HEK293 (cell line): Measurements from ENCODE around the gene SRI.

Experiments used
- CTCF ChIA-PET: fragments of 350-600 bp; formaldehyde crosslinking; extraction: SDS; loops from one replicate; lab custom pipeline; 2021; ENCODE audit warnings: antibody characterized with exemption; lab: Yijun Ruan, JAX
- POLR2A ChIA-PET: fragments of 300-600 bp; formaldehyde crosslinking; extraction: SDS; loops from one replicate; lab custom pipeline; 2020; ENCODE audit warnings: antibody characterized with exemption, inconsistent platforms; lab: Yijun Ruan, JAX
- H3K27ac ChIP-seq: fragments of 200-500 bp; sonication (Bioruptor generic); 2 replicates; pipeline ENCODE4 v1.5.1; 2014; ENCODE audit warnings: low read depth, low read length, control low read depth, inconsistent platforms; ENCODE audit errors: extremely low read depth
- H3K36me3 ChIP-seq, 2 experiments: fragments of 200-500 bp in 1 of 2; sonication (Bioruptor generic) in 1 of 2; 1 replicate in 1 of 2; 2 replicates in 1 of 2; pipeline ENCODE4 v1.5.1; 2014 to 2017; ENCODE audit warnings: inconsistent platforms in 2 of 2, low read length in 2 of 2; ENCODE audit not compliant: control insufficient read depth in 2 of 2, insufficient read depth in 1 of 2
- H3K4me1 ChIP-seq: fragments of 200-500 bp; sonication (Bioruptor generic); 2 replicates; pipeline ENCODE4 v1.5.1; 2014; ENCODE audit warnings: mild to moderate bottlenecking, low read length, inconsistent platforms; ENCODE audit not compliant: control insufficient read depth, insufficient read depth
- H3K4me3 ChIP-seq: 2 replicates; pipeline ENCODE4 v1.5.1; 2011; ENCODE audit warnings: low read depth, mild to moderate bottlenecking, control low read depth, low read length, moderate library complexity
- H3K9me3 ChIP-seq: fragments of 200-500 bp; sonication (Bioruptor generic); 2 replicates; pipeline ENCODE4 v1.5.1; 2014; ENCODE audit warnings: low read depth, low read length, inconsistent platforms; ENCODE audit not compliant: control insufficient read depth, insufficient read depth
- FEZF1 ChIP-seq: fragments of 450-650 bp; formaldehyde crosslinking; IDR thresholded peaks from 2 replicates; pipeline ENCODE4 v1.5.1; 2016; ENCODE audit warnings: missing biosample characterization, missing genetic modification characterization
- GLIS2 ChIP-seq: fragments of 450-650 bp; formaldehyde crosslinking; IDR thresholded peaks from 2 replicates; pipeline ENCODE4 v1.5.1; 2016; ENCODE audit warnings: missing biosample characterization, missing genetic modification characterization
- KLF10 ChIP-seq: fragments of 450-650 bp; IDR thresholded peaks from 2 replicates; pipeline ENCODE4 v1.5.1; 2018; ENCODE audit warnings: missing biosample characterization, mild to moderate bottlenecking, missing genetic modification characterization
- KLF9 ChIP-seq: fragments of 450-650 bp; formaldehyde crosslinking; IDR thresholded peaks from 2 replicates; pipeline ENCODE4 v1.5.1; 2016; ENCODE audit warnings: missing biosample characterization, missing genetic modification characterization, low read depth
- ZFP69B ChIP-seq: fragments of 450-650 bp; formaldehyde crosslinking; IDR thresholded peaks from 2 replicates; pipeline ENCODE4 v1.5.1; 2016; ENCODE audit warnings: missing biosample characterization, missing genetic modification characterization
- ZNF114 ChIP-seq: fragments of 450-650 bp; formaldehyde crosslinking; IDR thresholded peaks from 2 replicates; pipeline ENCODE4 v1.5.0; 2017; ENCODE audit warnings: missing biosample characterization, missing genetic modification characterization
- ZNF132 ChIP-seq: fragments of 450-650 bp; formaldehyde crosslinking; IDR thresholded peaks from 2 replicates; pipeline ENCODE4 v1.5.1; 2017; ENCODE audit warnings: missing biosample characterization, missing genetic modification characterization, borderline replicate concordance
- ZNF155 ChIP-seq: fragments of 450-650 bp; formaldehyde crosslinking; IDR thresholded peaks from 2 replicates; pipeline ENCODE4 v1.5.1; 2016; ENCODE audit warnings: missing biosample characterization, missing genetic modification characterization
- ZNF174 ChIP-seq: fragments of 450-650 bp; formaldehyde crosslinking; IDR thresholded peaks from 2 replicates; pipeline ENCODE4 v1.5.0; 2017; ENCODE audit warnings: missing biosample characterization, mild to moderate bottlenecking, missing genetic modification characterization
- ZNF23 ChIP-seq: fragments of 450-650 bp; formaldehyde crosslinking; IDR thresholded peaks from 2 replicates; pipeline ENCODE4 v1.5.1; 2016; ENCODE audit warnings: missing biosample characterization, missing genetic modification characterization, borderline replicate concordance
- ZNF24 ChIP-seq: fragments of 450-650 bp; formaldehyde crosslinking; IDR thresholded peaks from 2 replicates; pipeline ENCODE4 v1.5.1; 2016; ENCODE audit warnings: missing biosample characterization, missing genetic modification characterization
- ZNF248 ChIP-seq: fragments of 450-650 bp; formaldehyde crosslinking; IDR thresholded peaks from 2 replicates; pipeline ENCODE4 v1.5.1; 2017; ENCODE audit warnings: missing biosample characterization, missing genetic modification characterization
- ZNF280C ChIP-seq: fragments of 450-650 bp; formaldehyde crosslinking; IDR thresholded peaks from 2 replicates; pipeline ENCODE4 v1.5.1; 2016; ENCODE audit warnings: missing biosample characterization, missing genetic modification characterization
- ZNF335 ChIP-seq: fragments of 450-650 bp; formaldehyde crosslinking; conservative IDR thresholded peaks from 2 replicates; pipeline ENCODE4 v1.5.1; 2016; ENCODE audit warnings: missing biosample characterization, missing genetic modification characterization
- ZNF514 ChIP-seq: fragments of 450-650 bp; formaldehyde crosslinking; IDR thresholded peaks from 2 replicates; pipeline ENCODE4 v1.5.1; 2016; ENCODE audit warnings: missing biosample characterization, missing genetic modification characterization
- ZNF654 ChIP-seq: fragments of 450-650 bp; formaldehyde crosslinking; IDR thresholded peaks from 2 replicates; pipeline ENCODE4 v1.5.1; 2016; ENCODE audit warnings: low read depth, missing biosample characterization, missing genetic modification characterization
- ZSCAN16 ChIP-seq: fragments of 450-650 bp; formaldehyde crosslinking; IDR thresholded peaks from 2 replicates; pipeline ENCODE4 v1.5.1; 2016; ENCODE audit warnings: missing biosample characterization, missing genetic modification characterization
- TF ChIP-seq, protein P1 (sequence below): fragments of 450-650 bp; formaldehyde crosslinking; IDR thresholded peaks from 2 replicates; pipeline ENCODE4 v1.5.1; 2016; ENCODE audit warnings: missing biosample characterization, missing genetic modification characterization
- TF ChIP-seq, protein P2 (sequence below): fragments of 450-650 bp; formaldehyde crosslinking; IDR thresholded peaks from 2 replicates; pipeline ENCODE4 v1.5.1; 2017; ENCODE audit warnings: missing biosample characterization, missing genetic modification characterization

The SRI gene

GRCh38 chr7:88200261-88200660 lies 19.6 kb downstream of the SRI start:
- no peaks in the 10 kb centered on the region for H3K9me3 ChIP-seq
- no peak for TF ChIP-seq ZNF24 (tag by site-specific recombination)
- no peak for TF ChIP-seq FEZF1 (tag by site-specific recombination)
- TF ChIP-seq, all 188 proteins: peak for 0
- H3K4me3 ChIP-seq: no peak overlapping the region
- peaks cover 11 to 26% of the 10 kb centered on the region in 2 experiments; a peak in 2 of 3 replicates for H3K36me3 ChIP-seq
- ChIA-PET CTCF (no interaction called here), POLR2A (no interaction called here)
- H3K27ac ChIP-seq: no peak overlapping the region
- peaks cover 3% of the 10 kb centered on the region; the same call in 1 of the 2 replicates for H3K4me1 ChIP-seq

DNA sequence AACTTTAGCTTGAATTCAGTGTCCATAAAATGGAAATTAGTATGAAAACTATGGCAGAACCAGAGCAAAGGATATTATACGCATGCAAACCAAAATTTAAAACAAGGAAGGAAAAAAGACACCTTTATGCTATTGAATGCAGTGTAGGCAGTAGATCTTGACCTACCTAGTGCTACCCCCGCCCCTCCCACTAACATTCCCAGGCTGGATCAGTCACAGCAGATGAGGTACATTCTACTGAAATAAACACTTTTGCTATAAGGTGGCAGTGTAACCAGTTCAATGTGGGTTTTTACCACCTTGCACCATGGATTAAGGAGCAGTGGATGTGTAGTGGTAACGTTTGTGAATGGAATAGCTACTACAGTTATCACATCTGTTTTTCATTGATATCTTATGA lies 27.9 kb downstream of the SRI start:
- TF ChIP-seq ZNF132 (tag by site-specific recombination) (no peak), ZFP69B (tag by site-specific recombination) (no peak), KLF10 (tag by site-specific recombination) (no peak), ZNF248 (tag by site-specific recombination) (no peak), ZNF335 (no peak), ZNF155 (no peak), ZNF654 (no peak), ZNF174 (no peak), ZNF114 (tag by site-specific recombination) (no peak), ZNF514 (no peak), ZNF280C (tag by site-specific recombination) (no peak), ZSCAN16 (tag by site-specific recombination) (no peak)
- TF ChIP-seq, protein P1, sequence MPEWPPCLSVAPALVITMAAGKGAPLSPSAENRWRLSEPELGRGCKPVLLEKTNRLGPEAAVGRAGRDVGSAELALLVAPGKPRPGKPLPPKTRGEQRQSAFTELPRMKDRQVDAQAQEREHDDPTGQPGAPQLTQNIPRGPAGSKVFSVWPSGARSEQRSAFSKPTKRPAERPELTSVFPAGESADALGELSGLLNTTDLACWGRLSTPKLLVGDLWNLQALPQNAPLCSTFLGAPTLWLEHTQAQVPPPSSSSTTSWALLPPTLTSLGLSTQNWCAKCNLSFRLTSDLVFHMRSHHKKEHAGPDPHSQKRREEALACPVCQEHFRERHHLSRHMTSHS: no peak
- TF ChIP-seq, protein P2, sequence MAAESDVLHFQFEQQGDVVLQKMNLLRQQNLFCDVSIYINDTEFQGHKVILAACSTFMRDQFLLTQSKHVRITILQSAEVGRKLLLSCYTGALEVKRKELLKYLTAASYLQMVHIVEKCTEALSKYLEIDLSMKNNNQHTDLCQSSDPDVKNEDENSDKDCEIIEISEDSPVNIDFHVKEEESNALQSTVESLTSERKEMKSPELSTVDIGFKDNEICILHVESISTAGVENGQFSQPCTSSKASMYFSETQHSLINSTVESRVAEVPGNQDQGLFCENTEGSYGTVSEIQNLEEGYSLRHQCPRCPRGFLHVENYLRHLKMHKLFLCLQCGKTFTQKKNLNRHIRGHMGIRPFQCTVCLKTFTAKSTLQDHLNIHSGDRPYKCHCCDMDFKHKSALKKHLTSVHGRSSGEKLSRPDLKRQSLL (tag by site-specific recombination): no peak

DNA sequence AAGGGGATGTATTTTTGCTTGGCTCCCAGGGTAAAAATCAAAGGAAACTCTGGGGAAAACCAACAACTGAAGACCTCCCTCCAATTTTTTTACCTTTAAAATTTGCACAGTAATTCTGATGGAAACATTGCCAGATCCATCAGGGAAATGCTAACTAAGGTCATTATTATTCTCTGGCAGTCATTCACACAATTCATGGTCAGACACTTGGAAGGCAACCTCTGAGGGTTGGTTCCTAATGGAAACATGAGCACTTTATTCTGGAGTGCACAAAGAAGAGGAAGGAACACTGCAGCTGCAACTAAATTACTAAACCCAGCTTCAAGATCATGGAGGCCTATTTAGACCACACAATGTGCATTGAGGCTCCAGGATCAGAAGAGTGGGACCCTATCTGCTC lies 34.2 kb downstream of the SRI start:
- Histone ChIP-seq H3K4me1 (no peaks in the 10 kb centered on the region), H3K36me3 (no peaks in the 10 kb centered on the region), H3K27ac (no peak overlapping the region), H3K4me3 (no peak overlapping the region), H3K9me3 (no peaks in the 10 kb centered on the region)
- no peak for TF ChIP-seq KLF9 (tag by site-specific recombination)
- no peak for TF ChIP-seq ZNF23
- TF ChIP-seq ZNF155: no peak
- TF ChIP-seq GLIS2 (tag by site-specific recombination): no peak
- POLR2A ChIA-PET: no interaction called here
- CTCF ChIA-PET: interaction anchor here (0.7 to 1.6 kb wide), 2 partner anchors 16 to 402 kb away, joined by 4 to 5 read pairs; no protein-coding TSS in a partner anchor

More for the DNA sequence above, 27.9 kb downstream of the SRI start:
- ChIA-PET CTCF (no interaction called here), POLR2A (no interaction called here)
- H3K9me3 ChIP-seq: no peaks in the 10 kb centered on the region
- no peak overlapping the region for H3K27ac ChIP-seq
- H3K36me3 ChIP-seq: no peaks in the 10 kb centered on the region
- no peak overlapping the region for H3K4me3 ChIP-seq
- no peaks in the 10 kb centered on the region for H3K4me1 ChIP-seq
